GM19372 (cell line): ENCODE results near the gene ADH4.
A peak's percentile ranks its signal among the peaks of the same experiment; 100 is the strongest.
"Not testable (repeated sequence)": the region's sequence is repeated elsewhere in the genome, so short reads cannot be mapped to it uniquely, and the experiment has no call there.

Experiments
- ATAC-seq: cut with Tn5 transposase; IDR thresholded peaks from one replicate; pipeline ENCODE4 v1.9.1; 2021; ENCODE audit warnings: mild to moderate bottlenecking, low read depth, moderate library complexity; ENCODE audit not compliant: unreplicated experiment

ADH4 gene

DNA sequence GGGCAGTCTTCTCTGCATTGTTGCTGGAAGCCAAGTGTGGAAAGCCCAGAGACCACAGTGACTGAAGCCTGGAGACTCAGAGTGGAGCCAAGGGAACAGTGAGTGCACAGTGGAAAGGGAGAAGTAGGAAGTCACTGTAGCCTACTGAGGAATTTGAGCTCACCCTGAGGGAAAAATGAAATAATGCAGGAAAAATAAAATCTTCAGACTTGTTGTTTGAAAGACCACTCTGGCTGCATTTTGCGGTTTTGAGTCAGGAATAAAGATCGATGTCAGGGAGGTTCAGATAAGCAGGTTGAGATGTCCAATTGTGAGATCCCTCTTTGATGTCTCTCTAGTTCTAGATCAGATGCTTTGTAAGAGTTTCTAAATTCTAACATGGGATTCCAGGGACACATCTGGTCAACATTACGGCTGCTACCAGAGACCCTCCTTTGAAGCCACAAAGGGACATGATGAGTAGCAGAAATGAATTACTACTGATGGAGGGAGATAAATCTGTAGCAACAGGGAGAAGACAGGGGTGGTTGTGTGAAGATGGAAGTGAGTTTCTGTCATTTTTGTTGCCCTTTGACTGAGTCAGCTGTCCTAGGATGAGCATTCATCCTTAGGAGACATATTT lies 8.4 kb downstream of the ADH4 start:
- ATAC-seq: no peak

- ATAC-seq: no peak
Measured at GRCh38 chr4:99134586-99134985, 9.5 kb downstream of the ADH4 start.

- ATAC-seq: no peak
Measured at GRCh38 chr4:99131378-99131777, 12.7 kb downstream of the ADH4 start.

DNA sequence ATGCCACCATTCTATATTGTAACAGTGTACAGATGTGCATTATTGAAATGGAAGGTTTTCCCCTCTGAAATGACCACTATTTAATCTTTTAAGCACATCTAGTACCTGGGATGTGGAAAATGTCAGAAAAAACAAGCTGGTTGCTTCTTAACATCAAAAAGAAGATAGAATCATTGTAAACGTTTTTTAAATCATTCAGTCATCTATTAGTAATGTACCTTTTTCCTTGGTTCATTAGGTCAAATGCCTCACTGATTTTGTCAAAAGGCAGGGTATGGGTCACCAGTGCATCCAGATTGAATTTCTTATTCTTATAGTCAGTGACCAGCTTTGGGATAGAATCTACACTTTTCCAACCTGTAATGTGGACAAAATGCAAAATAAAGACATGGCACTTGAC lies 17.7 kb downstream of the ADH4 start:
- ATAC-seq: no peak

- no peak for ATAC-seq
Measured at GRCh38 chr4:99121008-99121407, 23.1 kb downstream of the ADH4 start.

DNA sequence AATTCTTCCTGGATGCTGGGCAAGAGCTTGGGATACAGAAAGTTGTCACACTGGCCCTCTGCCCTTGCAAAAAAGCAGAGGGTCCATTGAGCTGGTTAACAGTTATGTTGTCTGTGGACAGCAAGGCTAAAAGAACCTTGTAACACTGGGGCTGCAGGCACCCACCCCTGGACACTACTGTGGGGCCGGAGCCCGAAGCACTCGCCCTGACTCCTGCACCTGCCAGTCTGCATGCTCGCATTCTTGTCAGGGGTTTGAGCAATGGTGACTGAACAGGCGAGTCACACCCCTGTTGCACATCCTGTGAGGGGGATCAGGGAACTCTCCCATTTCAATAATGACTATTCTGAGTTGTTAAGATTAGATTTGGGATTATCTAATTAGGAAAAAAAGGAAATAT lies 23.6 kb downstream of the ADH4 start:
- ATAC-seq: no peak

DNA sequence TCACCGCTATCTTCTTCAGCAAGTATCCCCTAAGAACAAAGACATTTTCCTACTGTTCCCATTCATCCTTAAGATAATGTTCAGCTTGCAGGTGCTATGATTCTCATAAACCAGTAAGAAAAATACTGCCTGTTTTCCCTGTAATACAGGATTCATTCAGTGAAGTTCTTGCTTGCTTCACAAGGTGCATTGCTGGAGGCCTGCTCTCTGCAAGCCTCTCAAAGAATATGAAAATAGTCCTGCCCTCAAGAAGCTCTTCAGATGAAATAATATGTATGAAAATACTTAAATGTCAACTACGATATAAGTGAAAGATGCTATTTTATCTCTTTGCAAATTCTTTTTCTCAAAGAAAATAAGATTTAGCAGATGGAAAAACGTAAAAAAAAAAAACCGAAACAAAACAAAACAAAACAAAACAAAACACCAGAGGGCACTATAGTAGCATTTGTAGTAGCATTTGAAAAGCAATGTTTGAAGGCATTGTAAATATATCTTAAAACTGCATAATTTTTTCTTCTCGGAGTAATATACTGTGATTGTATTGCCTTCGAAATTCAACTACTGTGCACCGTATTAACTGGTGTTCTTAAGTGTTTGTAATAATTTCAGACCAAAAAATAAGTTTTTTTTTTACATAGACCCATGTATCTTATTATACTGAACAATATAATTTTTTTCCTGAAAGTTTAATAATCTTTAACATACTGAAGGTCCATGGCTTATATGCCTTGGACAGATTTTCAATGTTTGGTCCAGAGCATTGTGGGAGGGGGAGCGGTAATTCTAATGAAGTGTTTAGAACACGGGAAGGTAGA lies 26.0 kb downstream of the ADH4 start:
- no peak for ATAC-seq

DNA sequence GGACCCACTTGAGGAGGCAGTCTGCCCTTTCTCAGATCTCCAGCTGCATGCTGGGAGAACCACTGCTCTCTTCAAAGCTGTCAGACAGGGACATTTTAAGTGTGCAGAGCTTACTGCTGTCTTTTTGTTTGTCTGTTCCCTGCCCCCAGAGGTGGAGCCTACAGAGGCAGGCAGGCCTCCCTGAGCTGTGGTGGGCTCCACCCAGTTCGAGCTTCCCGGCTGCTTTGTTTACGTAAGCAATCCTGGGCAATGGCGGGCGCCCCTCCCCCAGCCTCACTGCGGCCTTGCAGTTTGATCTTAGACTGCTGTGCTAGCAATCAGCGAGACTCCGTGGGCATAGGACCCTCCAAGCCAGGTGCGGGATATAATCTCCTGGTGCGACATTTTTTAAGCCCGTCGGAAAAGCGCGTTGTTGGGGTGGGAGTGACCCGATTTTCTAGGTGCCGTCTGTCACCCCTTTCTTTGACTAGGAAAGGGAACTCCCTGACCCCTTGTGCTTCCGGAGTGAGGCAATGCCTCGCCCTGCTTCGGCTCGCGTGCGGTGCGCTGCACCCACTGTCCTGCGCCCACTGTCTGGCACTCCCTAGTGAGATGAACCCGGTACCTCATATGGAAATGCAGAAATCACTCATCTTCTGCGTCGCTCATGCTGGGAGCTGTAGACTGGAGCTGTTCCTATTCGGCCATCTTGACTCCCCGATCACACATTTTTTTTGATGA lies 26.8 kb downstream of the ADH4 start:
- not testable (repeated sequence) for ATAC-seq

- ATAC-seq: not testable (repeated sequence)
Measured at GRCh38 chr4:99109286-99109685, 34.8 kb downstream of the ADH4 start.

- no peak for ATAC-seq
Measured at GRCh38 chr4:99104153-99104552, 39.9 kb downstream of the ADH4 start.

DNA sequence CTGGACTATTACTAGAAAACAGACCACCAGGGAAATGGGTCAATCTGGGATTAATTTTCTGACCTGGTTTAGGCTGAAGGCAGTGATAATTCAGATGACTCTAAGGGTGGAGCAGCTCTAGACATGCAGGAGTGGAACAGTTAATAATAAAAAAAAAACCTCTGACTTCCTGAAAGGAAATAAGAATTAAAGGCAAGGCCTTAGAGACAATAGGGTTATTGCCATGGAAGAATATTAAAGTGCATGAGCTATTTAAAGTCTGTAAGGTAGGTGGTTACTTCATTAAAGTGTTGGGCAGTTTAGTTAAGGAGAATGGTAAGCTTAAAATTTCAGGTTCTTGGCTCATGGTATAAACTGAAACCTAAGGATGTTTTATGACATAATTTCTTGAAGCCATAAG lies 40.9 kb downstream of the ADH4 start:
- ATAC-seq: no peak

DNA sequence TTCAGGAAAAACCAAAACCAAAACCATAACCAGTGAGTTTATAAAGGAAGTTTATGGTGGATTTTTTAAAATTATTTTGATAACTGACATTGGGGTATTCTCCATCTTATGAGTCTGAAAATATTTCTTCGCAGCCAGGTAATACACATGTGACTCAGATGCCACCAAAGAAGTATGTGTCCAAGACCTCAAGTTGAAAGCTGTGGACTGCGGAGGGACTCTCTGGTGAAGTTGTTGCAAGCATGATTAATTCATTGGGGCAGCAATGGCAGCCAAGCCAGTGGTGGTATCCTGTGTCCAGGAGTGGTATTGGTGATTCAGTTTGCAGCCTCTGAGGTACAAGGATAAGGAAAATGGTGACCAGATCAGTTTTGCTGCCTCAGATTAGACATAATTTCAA lies 41.5 kb downstream of the ADH4 start:
- no peak for ATAC-seq

- no peak for ATAC-seq
Measured at GRCh38 chr4:99100876-99101275, 43.2 kb downstream of the ADH4 start.

GRCh38 chr4:99099814-99100213 lies 44.3 kb downstream of the ADH4 start:
- ATAC-seq: not testable (repeated sequence)

DNA sequence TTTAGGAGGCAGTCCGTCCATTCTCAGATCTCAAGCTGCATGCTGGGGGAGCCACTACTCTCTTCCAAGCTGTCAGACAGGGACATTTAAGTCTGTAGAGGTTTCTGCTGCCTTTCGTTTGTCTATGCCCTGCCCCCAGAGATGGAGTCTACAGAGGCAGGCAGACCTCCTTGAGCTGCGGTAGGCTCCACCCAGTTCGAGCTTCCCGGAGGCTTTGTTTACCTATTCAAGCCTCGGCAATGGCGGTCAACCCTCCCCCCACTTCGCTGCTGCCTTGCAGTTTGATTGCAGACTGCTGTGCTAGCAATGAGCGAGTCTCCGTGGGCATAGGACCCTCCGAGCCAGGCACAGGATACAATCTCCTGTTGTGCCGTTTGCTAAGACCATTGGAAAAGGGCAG lies 44.8 kb downstream of the ADH4 start:
- ATAC-seq: no peak

DNA sequence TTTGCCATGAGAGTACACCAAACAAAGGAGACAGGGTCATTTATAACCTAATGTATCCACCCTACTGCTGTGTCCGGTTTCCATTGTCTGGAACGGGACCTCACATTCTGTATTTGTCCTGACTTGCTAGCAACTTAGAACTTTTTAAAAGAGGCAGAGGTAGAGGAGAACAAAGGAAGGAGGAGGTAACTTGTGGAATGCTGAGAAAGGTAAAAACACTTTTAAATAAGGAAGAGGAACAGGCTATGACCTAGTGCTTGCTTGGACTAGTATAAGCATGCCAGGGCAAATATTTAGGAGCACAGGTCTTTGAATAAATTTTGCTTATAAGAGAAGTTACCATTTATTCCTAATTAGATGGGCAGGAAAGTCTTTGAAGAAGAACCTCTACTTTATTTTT lies 52.3 kb downstream of the ADH4 start:
- not testable (repeated sequence) for ATAC-seq

- ATAC-seq: no peak
Measured at GRCh38 chr4:99091216-99091575, 52.9 kb downstream of the ADH4 start.

DNA sequence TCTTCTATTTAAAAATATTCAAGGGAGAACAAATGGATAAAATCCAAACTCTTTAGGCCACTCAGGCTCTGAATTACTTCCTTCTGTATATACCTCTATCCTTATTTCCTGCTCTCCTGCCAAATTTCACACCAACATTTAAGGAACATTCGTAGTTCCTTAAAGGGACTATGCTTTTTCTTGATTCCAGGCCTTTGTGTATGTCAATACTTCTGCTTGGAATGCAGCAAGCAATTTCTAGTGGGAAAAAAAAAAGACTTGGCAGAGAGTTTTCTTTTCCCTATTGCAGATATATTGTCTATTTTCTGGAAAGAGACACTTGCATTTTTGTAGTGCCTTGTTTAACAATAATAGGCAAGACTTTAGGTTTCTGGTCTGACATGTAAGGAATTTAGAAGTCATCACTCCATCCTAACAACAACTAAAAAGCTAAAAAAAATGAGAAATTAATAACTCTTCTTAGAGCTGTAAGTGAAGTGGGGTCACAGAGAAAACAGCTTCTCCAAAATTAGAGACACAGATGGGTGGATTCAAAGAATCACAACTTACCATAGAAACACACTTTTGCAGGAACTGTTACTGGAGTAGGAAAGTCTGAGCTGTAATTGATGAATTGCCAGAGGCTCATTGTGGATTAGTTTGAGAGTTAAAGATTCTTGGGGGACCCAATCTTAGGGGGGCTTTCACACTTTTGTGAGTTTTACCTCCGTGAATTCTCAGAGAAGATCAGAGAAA lies 53.4 kb downstream of the ADH4 start:
- no peak for ATAC-seq

DNA sequence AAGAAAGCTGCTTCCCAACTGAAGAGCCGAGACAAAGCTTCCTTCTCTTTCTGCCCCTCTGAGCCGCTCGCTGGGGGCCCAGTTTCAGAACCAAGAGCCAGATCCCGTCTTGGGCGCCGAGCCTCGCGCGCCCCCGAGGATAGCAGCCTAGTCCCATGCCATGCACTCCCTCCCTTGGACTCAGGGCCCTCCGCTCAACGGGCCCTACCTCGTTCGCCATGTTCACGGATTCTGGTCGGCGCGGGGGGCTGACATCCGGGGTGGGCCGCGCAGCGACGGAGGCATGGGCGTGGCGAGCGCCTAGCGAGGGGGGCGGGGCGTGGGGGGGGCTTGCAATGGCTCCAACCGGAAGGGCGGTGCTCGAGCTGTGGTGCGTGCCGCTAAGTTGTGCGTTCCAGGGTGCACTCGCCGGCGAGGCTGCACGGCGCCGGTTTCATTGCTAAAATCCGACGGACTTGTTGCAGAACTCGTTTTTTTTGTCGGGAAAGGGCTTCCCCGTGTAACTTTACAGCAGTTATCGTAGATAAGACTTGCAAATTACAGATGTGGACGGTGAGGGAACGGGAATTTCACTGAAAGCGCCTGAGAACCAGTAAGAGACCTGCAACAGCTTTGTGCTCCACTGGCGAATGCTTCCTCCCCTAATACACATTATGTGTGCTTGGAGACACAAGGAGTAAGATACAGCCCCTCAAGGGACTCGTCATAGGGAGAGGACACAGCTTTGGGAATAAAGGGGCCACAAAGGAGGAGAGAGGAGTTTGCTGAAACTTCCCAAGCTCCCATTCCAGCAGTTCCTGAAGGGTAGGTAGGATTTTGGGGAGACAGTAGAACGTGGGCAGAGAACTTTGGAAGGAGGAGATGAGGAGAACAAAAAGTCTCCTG lies 55.4 kb downstream of the ADH4 start, which contains the start of gene ADH5:
TSS of gene ADH5 (minus strand) at position 308 of the 885 bp plus-strand sequence. CDS start at position 220, 88 bp downstream.
- ATAC-seq: peak; percentile 85

- ATAC-seq: peak; percentile 12
Measured at GRCh38 chr4:99088023-99088449, 56.1 kb downstream of the ADH4 start.
